AG09309 (cell line): ENCODE results near the gene LRRC28.

Experiments used
- DNase-seq: peaks from one replicate; pipeline ENCODE4 v3.0.0-alpha.2; 2010; ENCODE audit warnings: low read depth
- H3K4me3 ChIP-seq: 2 replicates; pipeline ENCODE4 v1.5.1; 2011; ENCODE audit warnings: mild to moderate bottlenecking, low read depth, low read length, moderate library complexity; ENCODE audit not compliant: control insufficient read depth
- CTCF ChIP-seq: IDR thresholded peaks from 2 replicates; pipeline ENCODE4 v1.5.1; 2011; ENCODE audit warnings: mild to moderate bottlenecking, low read depth, low read length, inconsistent platforms; ENCODE audit not compliant: insufficient read depth, control insufficient read depth; ENCODE audit errors: missing control alignments

LRRC28 gene

GRCh38 chr15:99409560-99409959 is 158.3 kb downstream of the LRRC28 start:
- no peak overlapping the region for H3K4me3 ChIP-seq
- TF ChIP-seq CTCF, result no peak
- no peak for DNase-seq

- TF ChIP-seq CTCF, result no peak
- no peak overlapping the region for H3K4me3 ChIP-seq
- no peak for DNase-seq
Observed at GRCh38 chr15:99410477-99410876, 159.2 kb downstream of the LRRC28 start.

GRCh38 chr15:99411234-99411633 is 160.0 kb downstream of the LRRC28 start:
- no peak for TF ChIP-seq CTCF
- no peak overlapping the region for H3K4me3 ChIP-seq
- DNase-seq, result no peak

- no peak for TF ChIP-seq CTCF
- H3K4me3 ChIP-seq, result no peak overlapping the region
- no peak for DNase-seq
Observed at GRCh38 chr15:99412082-99412481, 160.8 kb downstream of the LRRC28 start.

- DNase-seq, result no peak
Observed at GRCh38 chr15:99412626-99413025, 161.3 kb downstream of the LRRC28 start.

GRCh38 chr15:99413955-99414754 is 162.9 kb downstream of the LRRC28 start:
- TF ChIP-seq CTCF, result no peak

More at GRCh38 chr15:99412626-99413025, 161.3 kb downstream of the LRRC28 start:
- H3K4me3 ChIP-seq, result no peak overlapping the region
- no peak for TF ChIP-seq CTCF

More at GRCh38 chr15:99413955-99414754, 162.9 kb downstream of the LRRC28 start:
- H3K4me3 ChIP-seq, result no peak overlapping the region
- no peak for DNase-seq
